ENCODE results near the gene SLC11A1. TPM values are rescaled to one million over a fixed set of nuclear protein-coding genes. Genes with fewer than 3 reads are reported as not detected.
A peak's percentile ranks its signal among the peaks of the same experiment; 100 is the strongest.

SLC11A1 gene
- total and polyA plus RNA-seq, 2 donors (not counting 1 experiment from before 2014, with no cell fraction given), result 6.5 to 65.3 TPM

DNA sequence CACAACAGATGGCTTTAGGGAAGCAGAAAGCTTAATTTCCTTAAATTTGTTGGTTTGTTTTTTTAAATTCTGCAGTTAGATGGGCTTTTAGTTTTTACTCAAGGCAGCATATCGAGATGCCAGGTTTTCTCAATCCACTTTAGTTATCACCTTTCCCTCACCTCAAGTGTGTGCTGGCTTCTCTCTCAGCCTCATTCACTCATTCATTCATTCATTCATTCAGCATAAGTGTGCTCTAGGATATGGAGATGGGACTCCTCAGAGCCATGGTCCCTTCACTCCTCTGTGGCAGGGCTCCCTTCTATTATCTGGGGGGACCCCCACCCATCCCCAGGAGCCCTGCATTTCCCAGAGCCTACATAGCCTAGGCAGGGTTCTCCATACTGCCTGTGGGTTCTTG lies 55.9 kb downstream of the SLC11A1 start:
- H3K4me3 Mint-ChIP-seq, result no peak overlapping the region
- Histone ChIP-seq H3K27ac (ENCODE audit: low read length in 2 of 2) (no peak overlapping the region), H3K4me3 (ENCODE audit: control extremely low read depth in 1 of 5, extremely low read depth in 1 of 5, insufficient read depth in 1 of 5, low read depth in 2 of 5, low read length in 4 of 5) (no peak overlapping the region), H2AFZ (ENCODE audit: insufficient read depth, low read depth, low read length, poor library complexity, severe bottlenecking) (no peak overlapping the region), H3K36me3 (replicated peaks in 1 of 2; ENCODE audit: control extremely low read depth in 1 of 2, control insufficient read depth in 1 of 2, extremely low read depth in 1 of 2, insufficient read depth in 2 of 2, low read length in 1 of 2) (no peaks in the 10 kb centered on the region), H4K20me1 (ENCODE audit: control insufficient read depth, insufficient read depth, low read length, poor library complexity, severe bottlenecking) (no peaks in the 10 kb centered on the region), H3K4me2 (replicated peaks; ENCODE audit: low read depth, low read length, poor library complexity, severe bottlenecking) (peak overlapping the region; percentile 17), H3K79me2 (ENCODE audit: control insufficient read depth, insufficient read depth, low read length) (no peaks in the 10 kb centered on the region), H3K9me3 (ENCODE audit: control extremely low read depth in 1 of 3, control insufficient read depth in 2 of 3, insufficient read depth in 1 of 3, low read length in 2 of 3) (no peaks in the 10 kb centered on the region), H3K9ac (ENCODE audit: low read length) (no peak overlapping the region), H3K27me3 (replicated peaks in 1 of 4; ENCODE audit: control extremely low read depth in 1 of 4, control insufficient read depth in 3 of 4, insufficient read depth in 4 of 4, low read length in 3 of 4) (no peaks in the 10 kb centered on the region), H3K4me1 (ENCODE audit: control insufficient read depth in 2 of 2, insufficient read depth in 2 of 2, low read length in 2 of 2) (peaks cover 12 to 16% of the 10 kb centered on the region in 2 donors)
- no peaks in the 10 kb centered on the region for H3K27me3 Mint-ChIP-seq
- DNase-seq (no peak), ATAC-seq (ENCODE audit: low read depth) (no peak)
- H3K27ac Mint-ChIP-seq, result no peak overlapping the region
- H3K9me3 Mint-ChIP-seq (ENCODE audit: insufficient read depth), result no peaks in the 10 kb centered on the region
- TF ChIP-seq, protein P1, sequence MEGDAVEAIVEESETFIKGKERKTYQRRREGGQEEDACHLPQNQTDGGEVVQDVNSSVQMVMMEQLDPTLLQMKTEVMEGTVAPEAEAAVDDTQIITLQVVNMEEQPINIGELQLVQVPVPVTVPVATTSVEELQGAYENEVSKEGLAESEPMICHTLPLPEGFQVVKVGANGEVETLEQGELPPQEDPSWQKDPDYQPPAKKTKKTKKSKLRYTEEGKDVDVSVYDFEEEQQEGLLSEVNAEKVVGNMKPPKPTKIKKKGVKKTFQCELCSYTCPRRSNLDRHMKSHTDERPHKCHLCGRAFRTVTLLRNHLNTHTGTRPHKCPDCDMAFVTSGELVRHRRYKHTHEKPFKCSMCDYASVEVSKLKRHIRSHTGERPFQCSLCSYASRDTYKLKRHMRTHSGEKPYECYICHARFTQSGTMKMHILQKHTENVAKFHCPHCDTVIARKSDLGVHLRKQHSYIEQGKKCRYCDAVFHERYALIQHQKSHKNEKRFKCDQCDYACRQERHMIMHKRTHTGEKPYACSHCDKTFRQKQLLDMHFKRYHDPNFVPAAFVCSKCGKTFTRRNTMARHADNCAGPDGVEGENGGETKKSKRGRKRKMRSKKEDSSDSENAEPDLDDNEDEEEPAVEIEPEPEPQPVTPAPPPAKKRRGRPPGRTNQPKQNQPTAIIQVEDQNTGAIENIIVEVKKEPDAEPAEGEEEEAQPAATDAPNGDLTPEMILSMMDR (IDR thresholded peaks at IDR 0.05), result no peak
- no peak for TF ChIP-seq EZH2 (IDR thresholded peaks at IDR 0.05; ENCODE audit: borderline replicate concordance, insufficient read depth, low read depth, low read length, poor library complexity, severe bottlenecking)
- CTCF ChIA-PET, result no interaction called here
- H3K4me1 Mint-ChIP-seq, result peaks cover 20% of the 10 kb centered on the region
- intact Hi-C loops (cut with micrococcal nuclease), result no loop called here
- POLR2A ChIA-PET, result no interaction called here
- WGBS (ENCODE audit: insufficient coverage), result no CpG with 5 or more reads among the region's 1 CpG

DNA sequence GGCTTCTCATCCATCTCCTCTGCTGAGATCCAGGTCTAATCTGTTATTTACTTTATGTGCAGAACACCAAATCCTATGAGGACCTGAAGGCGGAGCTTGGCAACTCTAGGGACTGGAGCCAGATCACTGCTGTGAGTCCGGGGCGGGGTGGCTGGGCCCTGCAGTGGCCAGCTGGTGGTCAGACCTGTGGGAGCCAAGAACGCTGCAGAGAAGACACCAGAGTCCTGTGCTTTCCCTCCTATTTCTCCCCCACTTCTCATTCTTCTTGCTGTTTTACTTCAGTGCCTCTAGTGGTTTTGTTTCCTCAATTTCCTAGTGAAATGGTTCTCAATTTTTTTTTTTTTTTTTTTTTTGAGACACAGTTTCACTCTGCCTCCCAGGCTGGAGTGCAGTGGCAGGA lies 56.5 kb downstream of the SLC11A1 start:
- Histone ChIP-seq H4K20me1 (ENCODE audit: control insufficient read depth, insufficient read depth, low read length, poor library complexity, severe bottlenecking) (no peaks in the 10 kb centered on the region), H2AFZ (ENCODE audit: insufficient read depth, low read depth, low read length, poor library complexity, severe bottlenecking) (no peak overlapping the region), H3K9me3 (ENCODE audit: control extremely low read depth in 1 of 3, control insufficient read depth in 2 of 3, insufficient read depth in 1 of 3, low read length in 2 of 3) (no peaks in the 10 kb centered on the region), H3K27me3 (replicated peaks in 1 of 4; ENCODE audit: control extremely low read depth in 1 of 4, control insufficient read depth in 3 of 4, insufficient read depth in 4 of 4, low read length in 3 of 4) (no peaks in the 10 kb centered on the region), H3K4me2 (replicated peaks; ENCODE audit: low read depth, low read length, poor library complexity, severe bottlenecking) (peak overlapping the region; percentile 17), H3K4me3 (ENCODE audit: control extremely low read depth in 1 of 5, extremely low read depth in 1 of 5, insufficient read depth in 1 of 5, low read depth in 2 of 5, low read length in 4 of 5) (no peak overlapping the region), H3K27ac (ENCODE audit: low read length in 2 of 2) (no peak overlapping the region), H3K79me2 (ENCODE audit: control insufficient read depth, insufficient read depth, low read length) (no peaks in the 10 kb centered on the region), H3K36me3 (replicated peaks in 1 of 2; ENCODE audit: control extremely low read depth in 1 of 2, control insufficient read depth in 1 of 2, extremely low read depth in 1 of 2, insufficient read depth in 2 of 2, low read length in 1 of 2) (no peaks in the 10 kb centered on the region), H3K4me1 (ENCODE audit: control insufficient read depth in 2 of 2, insufficient read depth in 2 of 2, low read length in 2 of 2) (peaks cover 12 to 16% of the 10 kb centered on the region in 2 donors), H3K9ac (ENCODE audit: low read length) (no peak overlapping the region)
- intact Hi-C loops (cut with micrococcal nuclease), result no loop called here
- H3K4me1 Mint-ChIP-seq, result peaks cover 20% of the 10 kb centered on the region
- POLR2A ChIA-PET, result no interaction called here
- H3K27ac Mint-ChIP-seq, result no peak overlapping the region
- CTCF ChIA-PET, result no interaction called here
- WGBS (ENCODE audit: insufficient coverage), result 100% methylated on average over 2 of the region's 4 CpGs
- no peak overlapping the region for H3K4me3 Mint-ChIP-seq
- no peak for ATAC-seq (ENCODE audit: low read depth)
- H3K9me3 Mint-ChIP-seq (ENCODE audit: insufficient read depth), result no peaks in the 10 kb centered on the region
- DNase-seq, result peak; percentile 48
- no peak for TF ChIP-seq EZH2 (IDR thresholded peaks at IDR 0.05; ENCODE audit: borderline replicate concordance, insufficient read depth, low read depth, low read length, poor library complexity, severe bottlenecking)
- TF ChIP-seq, protein P1 (IDR thresholded peaks at IDR 0.05), result no peak
- no peaks in the 10 kb centered on the region for H3K27me3 Mint-ChIP-seq

Measured in B cell (primary cell).